D341Med (cell line): ENCODE results near the gene SRSF3.
"Not testable (repeated sequence)": the region's sequence is repeated elsewhere in the genome, so short reads cannot be mapped to it uniquely, and the experiment has no call there.

ENCODE experiments used
- DNase-seq: peaks from one replicate; pipeline ENCODE4 v3.0.0; 2012; ENCODE audit warnings: low spot score

The SRSF3 gene

GRCh38 chr6:36594029-36594815, at the start of gene SRSF3:
SRSF3 (plus strand) TSS chr6:36594362; CDS start chr6:36596763, 2,401 bp downstream.
- peak; percentile 95 for DNase-seq

DNA sequence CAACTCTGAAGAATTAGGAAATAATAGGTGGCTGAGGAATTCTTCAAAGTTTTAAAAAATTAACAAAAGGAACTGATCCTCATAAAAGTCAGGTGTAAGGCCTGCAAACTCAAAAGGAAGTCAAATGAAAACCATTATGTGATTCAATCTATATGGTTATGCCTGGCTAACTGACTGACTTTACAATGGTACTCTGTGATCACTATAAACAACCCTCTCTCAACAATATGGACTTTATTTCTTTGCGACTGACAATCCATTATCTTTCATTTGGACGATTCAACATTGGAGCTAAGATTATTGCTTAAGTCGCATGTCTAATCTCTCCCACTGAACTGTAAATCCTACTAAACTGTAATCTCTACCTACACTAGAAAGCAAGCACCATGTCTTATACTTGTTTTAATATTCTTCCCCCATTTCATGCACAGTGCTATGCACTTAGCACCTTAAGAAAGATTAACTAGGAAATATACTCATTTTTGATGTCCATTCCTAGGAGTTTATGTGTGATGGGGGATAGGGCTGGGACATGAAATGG, 48.3 kb upstream of the SRSF3 start:
- no peak for DNase-seq

DNA sequence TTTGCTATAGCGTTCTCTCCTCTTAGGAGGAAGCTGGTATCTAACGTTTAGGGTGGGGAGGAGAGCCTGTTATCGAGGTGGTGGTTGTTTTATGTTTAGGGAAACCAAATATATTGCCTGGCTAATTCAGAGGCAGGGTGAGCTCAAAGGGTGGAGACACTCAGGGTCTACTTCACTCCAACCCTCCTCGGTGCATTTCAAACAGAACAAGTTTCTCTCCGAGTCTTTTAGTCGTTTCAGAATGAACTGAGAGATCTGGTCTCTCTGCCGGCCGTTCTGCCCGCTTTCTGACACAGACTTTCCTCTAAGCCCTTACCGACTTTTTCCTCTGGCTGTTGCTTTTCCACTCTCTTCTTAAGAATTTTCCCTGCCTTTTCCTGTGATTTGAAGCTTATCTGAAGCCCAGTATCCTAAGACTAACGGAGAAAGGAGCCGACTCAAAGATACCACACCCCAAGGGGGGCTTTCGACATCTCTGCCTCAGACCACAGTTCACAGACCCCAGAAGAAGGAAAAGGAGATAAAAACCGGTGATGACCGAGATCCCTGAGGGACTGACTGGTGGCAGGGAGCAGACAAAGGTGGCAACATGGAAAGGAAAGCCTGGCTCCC, 47.7 kb upstream of the SRSF3 start:
- DNase-seq: peak; percentile 40

DNA sequence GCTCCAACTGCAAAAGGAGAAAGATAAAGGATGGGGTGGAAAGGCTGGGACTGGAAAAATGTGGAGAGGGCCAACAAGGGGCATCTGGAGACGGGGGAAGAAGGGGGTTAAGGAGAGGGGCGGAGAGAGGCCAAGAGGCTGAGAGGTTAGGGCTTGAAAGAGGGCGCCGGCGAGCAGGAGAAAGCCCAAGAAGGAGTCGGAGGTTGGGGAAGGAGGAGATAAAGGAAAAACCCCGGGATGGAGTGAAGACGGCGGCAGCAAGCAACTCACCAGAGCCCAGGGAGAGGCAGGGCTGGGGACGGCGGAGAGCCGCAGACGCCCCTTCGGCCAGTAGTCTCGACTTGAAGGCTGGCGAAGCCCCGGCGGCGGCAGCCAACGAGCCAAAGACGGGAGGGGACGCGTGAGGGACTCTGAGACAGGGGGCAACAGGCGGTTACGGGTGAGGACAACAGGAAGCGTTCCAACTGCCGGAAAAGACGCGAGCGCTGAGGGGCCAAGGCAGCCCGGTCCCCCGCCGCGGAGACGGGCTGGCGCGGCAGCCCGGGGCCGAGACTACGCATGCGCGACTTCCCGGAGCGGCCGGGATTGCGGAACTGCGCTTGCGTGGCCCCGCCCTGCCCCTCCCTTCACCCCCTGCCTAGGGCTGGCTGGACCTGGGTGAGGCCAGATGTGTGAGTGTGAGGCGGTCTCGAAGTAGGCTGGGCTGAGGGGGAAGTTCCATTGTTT, 47.1 kb upstream of the SRSF3 start, which contains the start of gene STK38:
STK38 (minus strand) TSS at position 560 of the 726 bp plus-strand sequence. CDS start 7,277 bp downstream, outside the sequence.
- DNase-seq: peak; percentile 99

GRCh38 chr6:36547646-36548400, 46.3 kb upstream of the SRSF3 start:
- DNase-seq: no peak

- no peak for DNase-seq
Observed at GRCh38 chr6:36548401-36548743, 45.8 kb upstream of the SRSF3 start.

DNA sequence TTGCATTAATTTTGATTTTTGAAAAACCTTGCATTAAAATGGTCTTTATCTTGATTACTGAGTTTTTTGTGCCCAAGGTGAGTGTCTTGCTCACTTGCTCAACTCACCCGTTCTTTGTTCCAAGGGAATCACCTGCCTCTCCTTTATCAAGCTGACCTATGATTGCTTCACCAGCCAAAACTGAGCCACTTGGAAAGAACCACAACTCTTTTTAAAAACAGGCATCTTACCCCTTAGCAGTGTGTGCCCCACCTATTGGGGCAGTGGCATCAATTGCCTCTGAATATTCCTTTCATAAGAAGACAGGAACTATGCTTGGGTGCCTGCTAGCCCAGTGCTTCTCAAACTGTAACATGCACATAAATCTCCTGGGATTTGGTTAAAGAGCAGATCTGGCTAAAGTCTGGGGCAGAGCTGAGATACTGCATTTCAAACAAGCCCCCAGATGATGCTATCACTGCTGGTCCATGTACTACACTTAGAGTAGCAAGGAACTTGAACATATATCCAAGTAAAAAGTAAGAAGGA, 43.6 kb upstream of the SRSF3 start:
- DNase-seq: no peak

- DNase-seq: no peak
Observed at GRCh38 chr6:36555750-36556252, 38.4 kb upstream of the SRSF3 start.

GRCh38 chr6:36556281-36556680, 37.9 kb upstream of the SRSF3 start:
- DNase-seq: no peak

DNA sequence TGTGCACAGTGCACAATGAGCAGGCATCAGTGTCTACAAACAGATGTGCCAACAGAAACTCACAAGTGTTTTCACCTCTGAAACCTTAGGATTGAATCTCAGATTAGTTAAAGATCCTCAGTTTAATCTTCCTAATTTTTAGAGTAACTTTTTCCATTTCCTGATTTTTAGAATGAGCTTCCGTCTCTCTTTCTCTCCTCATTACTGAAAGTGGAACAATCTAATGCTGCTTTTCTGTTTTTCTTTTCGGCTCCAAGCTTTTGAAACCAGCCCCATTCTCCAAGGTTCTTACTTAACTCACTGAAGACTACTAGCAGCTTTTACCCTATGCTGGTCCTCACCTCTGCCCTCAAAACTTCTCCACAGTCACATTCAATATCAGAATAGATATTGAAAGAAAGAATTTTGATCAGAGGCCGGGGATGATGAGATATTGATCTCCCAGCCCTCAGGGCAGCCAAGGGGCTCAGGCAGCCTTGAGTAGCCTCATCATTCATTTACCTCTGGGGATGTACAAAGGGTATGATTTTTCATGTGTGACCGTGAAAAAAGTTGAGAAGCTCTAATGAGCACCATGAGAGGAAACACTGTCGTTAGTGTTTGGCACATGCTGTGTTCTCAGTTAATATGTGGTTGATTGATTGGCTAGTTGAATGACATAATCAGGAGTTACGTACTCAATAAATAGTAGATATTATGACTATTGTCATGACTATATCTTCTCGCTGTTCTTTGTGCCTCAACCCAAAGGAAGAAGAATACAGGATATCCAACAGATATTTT, 35.0 kb upstream of the SRSF3 start:
- DNase-seq: no peak

DNA sequence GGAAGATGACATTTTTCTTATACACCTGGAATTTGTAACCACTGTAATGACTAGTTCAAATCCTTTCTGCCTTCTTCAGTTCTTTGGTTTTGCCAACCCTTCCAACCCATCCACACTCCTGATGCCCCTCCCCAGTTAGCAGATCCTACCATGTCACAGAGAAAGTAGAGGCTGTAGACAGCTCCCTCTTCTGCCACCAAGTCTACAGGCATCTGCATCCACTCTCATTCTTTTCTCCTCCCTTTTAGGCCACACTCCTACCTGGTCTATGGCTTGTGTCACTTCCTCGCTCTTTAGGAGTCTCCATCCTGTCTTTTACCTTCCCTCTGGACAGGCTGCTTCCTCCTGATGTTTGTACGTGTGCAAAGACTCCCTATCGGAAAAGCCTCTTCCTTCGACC, 33.3 kb upstream of the SRSF3 start:
- no peak for DNase-seq

DNA sequence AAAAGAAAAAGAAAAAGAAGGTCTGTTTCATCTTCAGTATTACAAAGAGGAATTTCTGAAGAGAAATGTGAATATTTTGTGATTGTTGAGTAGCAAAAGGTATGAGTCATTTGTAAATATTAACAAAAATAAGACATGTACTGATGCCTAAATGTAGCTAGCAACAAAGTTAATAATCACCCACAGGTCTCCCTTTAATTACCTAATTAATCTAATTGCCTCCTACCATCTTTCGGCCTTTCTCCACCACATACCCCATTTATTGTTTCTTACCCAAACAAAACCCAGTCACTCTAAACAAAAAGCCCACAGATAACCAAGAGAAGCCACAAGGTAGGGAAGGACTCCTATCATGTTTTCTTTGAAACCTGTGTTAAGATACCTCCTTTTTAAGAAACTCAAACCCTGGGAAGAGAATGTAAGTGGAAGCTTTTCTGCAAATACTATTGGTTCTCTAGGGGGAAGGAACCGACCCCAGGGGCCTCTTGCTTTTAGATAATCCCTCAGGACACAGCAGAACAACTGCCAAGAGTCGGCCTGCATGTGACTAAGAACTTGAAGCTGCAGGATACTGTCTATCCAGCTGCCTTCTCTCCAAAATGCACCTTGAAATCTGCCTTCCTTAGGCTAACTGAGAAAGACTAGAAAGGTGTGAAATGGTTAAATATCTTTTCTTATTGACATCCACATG, 30.8 kb upstream of the SRSF3 start:
- peak; percentile 54 for DNase-seq

DNA sequence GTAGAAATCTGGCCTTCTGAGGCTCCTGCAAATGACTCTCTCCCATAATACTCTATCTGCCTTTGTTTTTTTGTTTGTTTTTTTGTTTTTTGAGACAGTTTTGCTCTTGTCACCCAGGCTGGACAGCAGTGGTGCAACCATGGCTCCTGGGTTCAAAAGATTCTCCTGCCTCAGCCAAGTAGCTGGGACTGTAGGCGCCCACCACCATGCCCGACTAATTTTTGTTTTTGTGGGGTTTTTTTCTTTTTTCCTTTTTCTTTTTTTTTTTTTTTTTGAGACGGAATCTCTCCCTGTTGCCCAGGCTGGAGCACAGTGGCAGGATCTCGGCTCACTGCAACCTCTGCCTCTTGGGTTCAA, 30.3 kb upstream of the SRSF3 start:
- no peak for DNase-seq

DNA sequence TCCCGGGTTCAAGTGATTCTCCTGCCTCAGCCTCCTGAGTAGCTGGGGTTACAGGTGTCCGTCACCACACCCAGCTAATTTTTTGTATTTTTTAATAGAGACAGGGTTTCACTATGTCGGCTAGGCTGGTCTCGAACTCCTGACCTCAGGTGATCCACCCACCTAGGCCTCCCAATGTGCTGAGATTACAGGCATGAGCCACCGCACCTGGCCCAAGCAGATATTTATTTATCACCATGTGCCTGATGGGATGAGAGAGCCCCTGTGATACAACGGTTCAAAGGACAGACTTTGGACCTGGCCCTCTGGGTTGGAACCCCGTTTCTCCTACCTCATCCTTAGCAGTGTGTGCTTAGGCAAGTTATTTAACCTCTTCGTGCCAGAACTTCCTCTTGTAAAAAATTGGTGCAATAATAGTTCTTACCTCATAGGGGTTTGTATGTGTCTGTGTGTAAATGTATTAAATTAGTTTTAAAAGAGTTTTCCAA, 27.7 kb upstream of the SRSF3 start:
- no peak for DNase-seq

GRCh38 chr6:36570264-36570663, 23.9 kb upstream of the SRSF3 start:
- no peak for DNase-seq

- DNase-seq: no peak
Observed at GRCh38 chr6:36571122-36572043, 22.8 kb upstream of the SRSF3 start.

DNA sequence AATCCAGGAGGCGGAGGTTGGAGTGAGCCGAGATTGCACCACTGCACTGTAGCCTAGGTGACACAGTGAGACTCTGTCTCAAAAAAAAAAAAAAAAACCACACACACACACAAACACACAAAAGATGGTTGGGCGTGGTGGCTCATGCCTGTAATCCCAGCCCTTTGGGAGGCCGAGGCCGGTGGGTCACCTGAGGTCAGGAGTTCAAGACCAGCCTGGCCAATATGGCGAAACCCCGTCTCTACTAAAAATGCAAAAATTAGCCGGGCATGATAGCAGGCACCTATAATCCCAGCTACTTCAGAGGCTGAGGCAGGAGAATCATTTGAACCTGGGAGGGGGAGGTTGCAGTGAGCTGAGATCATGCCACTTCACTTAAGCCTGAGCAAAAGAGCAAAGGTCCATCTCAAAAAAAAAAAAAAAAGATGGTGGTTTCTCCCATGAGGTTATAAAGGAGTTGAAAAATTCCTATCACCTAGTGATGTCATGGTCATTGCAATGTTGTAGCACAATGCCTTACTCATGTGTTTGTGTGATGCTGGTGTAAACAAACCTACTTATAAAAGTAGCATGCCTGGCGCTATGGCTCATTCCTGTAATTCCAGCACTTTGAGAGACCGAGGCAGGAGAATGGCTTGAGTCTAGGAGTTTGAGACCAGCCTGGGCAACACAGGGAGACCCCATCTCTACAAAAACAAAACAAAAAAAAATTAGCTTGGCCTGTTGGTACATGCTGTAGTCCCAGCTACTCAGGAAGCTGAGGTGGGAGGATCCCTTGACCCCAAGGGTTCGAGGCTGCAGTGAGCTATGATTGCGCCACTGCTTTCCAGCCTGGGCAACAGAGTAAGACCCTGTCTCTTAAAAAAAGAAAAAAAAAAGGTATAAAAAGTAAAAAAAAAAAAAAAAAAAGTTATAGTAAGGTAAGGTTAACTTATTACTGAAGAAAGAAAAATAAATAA, 21.5 kb upstream of the SRSF3 start:
- not testable (repeated sequence) for DNase-seq

DNA sequence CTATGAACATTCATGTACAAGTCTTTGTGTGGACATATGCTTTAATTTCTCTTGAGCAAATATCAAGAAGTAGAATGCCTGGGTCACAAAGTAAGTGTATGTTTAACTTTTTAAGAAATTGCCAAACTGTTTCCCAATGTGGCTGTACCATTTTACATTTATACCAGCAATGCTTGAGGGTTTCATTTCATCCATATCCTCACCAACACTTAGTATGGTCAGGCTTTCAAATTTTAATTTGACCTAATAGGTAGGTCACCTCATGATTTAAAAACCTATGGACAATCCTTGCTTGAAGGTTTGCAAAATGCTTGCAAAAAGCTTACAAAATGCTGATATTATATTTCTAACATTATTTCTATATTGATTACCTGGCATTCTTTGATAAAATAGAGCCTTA, 19.5 kb upstream of the SRSF3 start:
- no peak for DNase-seq
